ENCODE data around the gene PRDM16. TPM values are rescaled to one million over a fixed set of nuclear protein-coding genes. Genes with fewer than 3 reads are reported as not detected.

PRDM16 gene
- total and polyA plus RNA-seq, 4 donors = 5.0 to 80.7 (median 41.5) TPM

DNA sequence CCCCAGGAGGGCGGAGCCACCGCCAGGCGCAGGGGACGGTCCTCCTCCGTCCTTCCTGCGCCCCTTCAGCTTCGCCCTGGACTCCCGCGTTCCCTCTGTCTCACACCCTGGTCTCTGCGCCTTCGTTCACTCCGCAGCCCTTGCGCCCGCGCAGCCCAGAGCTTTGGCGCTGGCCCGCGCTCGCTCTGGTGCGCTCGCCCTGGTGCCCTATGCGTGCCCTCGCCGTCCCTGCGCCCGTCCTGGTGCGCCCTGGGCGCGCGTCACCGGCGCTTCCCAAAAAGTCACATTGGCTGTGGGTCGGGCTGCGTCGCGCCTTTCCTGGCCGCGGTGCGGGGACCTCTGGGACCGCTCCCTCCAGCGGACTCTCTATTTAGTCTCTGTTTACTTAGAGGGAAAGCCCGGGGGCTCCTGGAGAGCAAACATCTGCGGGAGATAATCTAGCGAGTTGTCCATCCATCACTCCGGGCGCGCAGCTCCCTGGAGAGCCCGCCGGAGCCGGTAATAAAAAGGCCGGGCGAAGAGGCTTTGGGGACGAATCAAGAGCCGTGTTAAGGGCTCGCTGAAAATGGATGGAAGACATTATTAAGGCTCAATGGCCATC, 178.6 kb downstream of the PRDM16 start:
- no peaks in the 10 kb centered on the region for H3K4me1 ChIP-seq (ENCODE audit: control insufficient read depth in 1 of 2, insufficient read depth in 2 of 2, low read length in 2 of 2)
- H3K27ac ChIP-seq (ENCODE audit: low read depth in 1 of 2, low read length in 2 of 2) = no peak overlapping the region
- intact Hi-C loops (cut with DNase I) = no loop called here
- DNase-seq (no peak), ATAC-seq (ENCODE audit: low FRiP score) (no peak)
- peaks cover 0 to 3% of the 10 kb centered on the region in 2 donors for H3K36me3 ChIP-seq (ENCODE audit: control insufficient read depth in 1 of 2, insufficient read depth in 2 of 2, low read length in 1 of 2)
- 66 to 70% methylated on average over 52 to 55 of the region's 55 CpGs for WGBS, 2 donors
- no peaks in the 10 kb centered on the region for H3K9me3 ChIP-seq (ENCODE audit: control insufficient read depth, low read length)
- no peak overlapping the region for H3K4me3 ChIP-seq (ENCODE audit: low read length in 2 of 2)
- no peaks in the 10 kb centered on the region for H3K27me3 ChIP-seq (ENCODE audit: control insufficient read depth in 1 of 2, insufficient read depth in 2 of 2, low read length in 1 of 2)

DNA sequence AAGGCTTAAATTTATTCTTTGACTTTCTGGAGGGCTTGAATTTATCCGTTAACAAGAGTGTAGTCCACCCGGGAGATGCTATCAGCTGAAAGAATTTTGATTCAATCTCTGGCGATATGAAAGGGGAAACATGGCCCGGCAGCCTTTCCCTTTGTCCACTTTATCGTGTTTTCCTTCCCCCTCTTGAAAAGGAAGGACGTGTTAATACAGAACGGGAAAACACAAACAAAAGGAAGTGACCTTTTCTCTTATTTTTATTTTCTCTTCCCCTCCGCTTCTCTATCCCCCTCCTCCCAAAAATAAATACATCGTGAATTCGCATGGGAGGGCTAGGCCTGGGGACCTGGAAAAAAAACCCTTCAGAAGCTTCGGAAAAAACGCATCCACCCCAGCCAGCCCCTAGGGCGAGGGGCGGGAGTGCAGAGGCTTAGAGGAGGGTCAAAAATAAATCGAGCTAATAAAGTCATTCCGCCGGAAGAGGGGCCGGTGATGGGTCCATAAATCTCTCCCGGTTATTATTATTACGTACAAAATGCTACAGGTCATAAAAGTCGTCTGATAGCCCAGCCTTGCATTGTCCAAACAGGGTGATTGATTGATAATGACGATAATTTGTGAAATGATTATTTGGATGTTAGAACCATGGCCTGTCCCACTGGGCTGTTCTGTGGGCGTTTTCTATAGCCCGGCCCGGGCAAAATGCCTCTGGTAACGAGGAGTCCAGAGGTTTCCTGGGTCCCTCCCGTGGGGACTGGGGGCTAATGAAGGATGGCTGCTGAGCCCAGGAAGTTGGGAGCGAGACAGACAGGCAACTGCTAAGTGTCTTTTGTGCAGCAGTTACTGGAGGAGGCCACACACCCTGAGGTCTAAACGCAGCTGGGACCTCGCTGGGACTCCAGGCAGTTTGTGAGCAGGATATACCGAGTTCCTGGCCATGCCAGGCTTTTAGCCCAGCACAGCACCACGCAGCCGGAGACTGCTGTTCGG, 179.4 kb downstream of the PRDM16 start:
- Histone ChIP-seq H3K4me3 (ENCODE audit: low read length in 2 of 2) (no peak overlapping the region), H3K27ac (ENCODE audit: low read depth in 1 of 2, low read length in 2 of 2) (no peak overlapping the region), H3K4me1 (ENCODE audit: control insufficient read depth in 1 of 2, insufficient read depth in 2 of 2, low read length in 2 of 2) (no peaks in the 10 kb centered on the region), H3K27me3 (ENCODE audit: control insufficient read depth in 1 of 2, insufficient read depth in 2 of 2, low read length in 1 of 2) (no peaks in the 10 kb centered on the region), H3K9me3 (ENCODE audit: control insufficient read depth, low read length) (no peaks in the 10 kb centered on the region), H3K36me3 (ENCODE audit: control insufficient read depth in 1 of 2, insufficient read depth in 2 of 2, low read length in 1 of 2) (peaks cover 0 to 3% of the 10 kb centered on the region in 2 donors)
- ATAC-seq (ENCODE audit: low FRiP score) (no peak), DNase-seq (no peak)
- 76 to 80% methylated on average over 34 of the region's 34 CpGs for WGBS, 2 donors
- intact Hi-C loops (cut with DNase I) = no loop called here

DNA sequence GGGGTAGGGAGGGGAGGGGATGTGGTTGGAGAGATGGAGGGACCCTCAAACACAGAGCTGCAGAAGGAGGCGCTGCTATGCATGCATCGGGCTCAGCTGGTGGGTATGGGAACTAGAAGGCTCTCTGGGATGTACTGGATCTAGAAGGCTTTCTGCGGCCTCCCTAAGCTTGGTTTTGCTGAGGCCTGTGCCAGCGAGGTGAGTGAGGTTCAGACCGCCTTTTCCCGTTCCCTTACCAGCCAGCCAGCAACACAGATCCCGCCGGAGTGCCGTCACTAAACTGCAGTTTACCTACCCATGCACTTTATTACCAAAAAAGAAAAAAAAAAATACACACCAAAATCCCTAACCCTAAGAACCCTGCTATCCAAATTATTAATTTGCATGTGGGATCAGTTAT, 180.2 kb downstream of the PRDM16 start:
- H3K36me3 ChIP-seq (ENCODE audit: control insufficient read depth in 1 of 2, insufficient read depth in 2 of 2, low read length in 1 of 2) = no peaks in the 10 kb centered on the region
- ATAC-seq (ENCODE audit: low FRiP score) (no peak), DNase-seq (no peak)
- no peak overlapping the region for H3K4me3 ChIP-seq (ENCODE audit: low read length in 2 of 2)
- H3K9me3 ChIP-seq (ENCODE audit: control insufficient read depth, low read length) = no peaks in the 10 kb centered on the region
- 82 to 86% methylated on average over 9 of the region's 9 CpGs for WGBS, 2 donors
- H3K4me1 ChIP-seq (ENCODE audit: control insufficient read depth in 1 of 2, insufficient read depth in 2 of 2, low read length in 2 of 2) = no peaks in the 10 kb centered on the region
- no peak overlapping the region for H3K27ac ChIP-seq (ENCODE audit: low read depth in 1 of 2, low read length in 2 of 2)
- H3K27me3 ChIP-seq (ENCODE audit: control insufficient read depth in 1 of 2, insufficient read depth in 2 of 2, low read length in 1 of 2) = no peaks in the 10 kb centered on the region
- intact Hi-C loops (cut with DNase I) = no loop called here

GRCh38 chr1:3249631-3250501, 180.9 kb downstream of the PRDM16 start:
- no peak overlapping the region for H3K27ac ChIP-seq (ENCODE audit: low read depth in 1 of 2, low read length in 2 of 2)
- H3K9me3 ChIP-seq (ENCODE audit: control insufficient read depth, low read length) = no peaks in the 10 kb centered on the region
- H3K4me1 ChIP-seq (ENCODE audit: control insufficient read depth in 1 of 2, insufficient read depth in 2 of 2, low read length in 2 of 2) = no peaks in the 10 kb centered on the region
- intact Hi-C loops (cut with DNase I) = no loop called here
- no peaks in the 10 kb centered on the region for H3K36me3 ChIP-seq (ENCODE audit: control insufficient read depth in 1 of 2, insufficient read depth in 2 of 2, low read length in 1 of 2)
- DNase-seq (no peak), ATAC-seq (ENCODE audit: low FRiP score) (no peak)
- H3K4me3 ChIP-seq (ENCODE audit: low read length in 2 of 2) = no peak overlapping the region
- no peaks in the 10 kb centered on the region for H3K27me3 ChIP-seq (ENCODE audit: control insufficient read depth in 1 of 2, insufficient read depth in 2 of 2, low read length in 1 of 2)
- 80 to 82% methylated on average over 31 of the region's 31 CpGs for WGBS, 2 donors

GRCh38 chr1:3250624-3251023, 181.6 kb downstream of the PRDM16 start:
- 79 to 83% methylated on average over 5 of the region's 5 CpGs for WGBS, 2 donors
- Histone ChIP-seq H3K4me1 (ENCODE audit: control insufficient read depth in 1 of 2, insufficient read depth in 2 of 2, low read length in 2 of 2) (no peaks in the 10 kb centered on the region), H3K27me3 (ENCODE audit: control insufficient read depth in 1 of 2, insufficient read depth in 2 of 2, low read length in 1 of 2) (no peaks in the 10 kb centered on the region)

DNA sequence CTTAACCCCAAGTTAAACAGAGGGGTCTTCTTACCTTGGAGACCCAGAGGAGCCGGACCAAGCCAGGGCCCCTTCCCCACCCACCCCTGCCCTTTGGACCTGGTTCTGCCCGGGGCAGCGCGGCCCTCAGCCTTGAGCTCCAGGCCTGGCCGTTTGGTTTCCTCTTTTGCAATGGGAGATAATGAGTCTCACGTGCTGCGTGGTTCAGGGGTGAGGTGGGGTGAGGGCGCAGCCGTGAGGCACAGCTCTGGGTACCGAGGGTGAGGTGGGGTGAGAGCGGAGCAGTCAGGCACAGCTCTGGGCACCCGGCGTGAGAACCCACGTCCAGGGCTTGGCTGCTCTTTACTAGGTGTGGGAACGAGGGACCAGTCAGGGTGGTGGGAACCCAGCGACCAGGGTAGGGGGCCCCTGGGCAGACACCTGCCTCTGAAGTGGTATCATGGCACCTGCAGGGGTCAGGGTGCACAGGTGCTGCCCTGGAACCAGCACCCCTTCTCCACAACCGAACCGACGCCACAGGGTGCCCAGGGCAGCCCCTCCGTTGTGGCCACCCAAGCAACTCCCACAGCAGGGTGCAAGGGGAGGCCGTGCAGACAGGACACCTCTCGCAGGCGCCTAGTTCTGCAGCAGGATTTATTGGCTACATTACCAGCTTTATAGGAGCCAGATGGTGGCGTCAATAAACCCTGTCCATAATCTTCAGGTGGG, 182.2 kb downstream of the PRDM16 start:
- ATAC-seq (ENCODE audit: low FRiP score) (peak; percentile 11), DNase-seq (no peak)
- 77 to 80% methylated on average over 24 of the region's 24 CpGs for whole genome bisulfite sequencing, 2 donors
- Histone ChIP-seq H3K4me1 (ENCODE audit: control insufficient read depth in 1 of 2, insufficient read depth in 2 of 2, low read length in 2 of 2) (no peaks in the 10 kb centered on the region), H3K36me3 (ENCODE audit: control insufficient read depth in 1 of 2, insufficient read depth in 2 of 2, low read length in 1 of 2) (no peaks in the 10 kb centered on the region), H3K27ac (ENCODE audit: low read depth in 1 of 2, low read length in 2 of 2) (no peak overlapping the region), H3K4me3 (ENCODE audit: low read length in 2 of 2) (no peak overlapping the region), H3K27me3 (ENCODE audit: control insufficient read depth in 1 of 2, insufficient read depth in 2 of 2, low read length in 1 of 2) (no peaks in the 10 kb centered on the region), H3K9me3 (ENCODE audit: control insufficient read depth, low read length) (no peaks in the 10 kb centered on the region)
- intact Hi-C loops (cut with DNase I) = no loop called here

More at GRCh38 chr1:3250624-3251023, 181.6 kb downstream of the PRDM16 start:
- Histone ChIP-seq H3K36me3 (ENCODE audit: control insufficient read depth in 1 of 2, insufficient read depth in 2 of 2, low read length in 1 of 2) (no peaks in the 10 kb centered on the region), H3K4me3 (ENCODE audit: low read length in 2 of 2) (no peak overlapping the region), H3K9me3 (ENCODE audit: control insufficient read depth, low read length) (no peaks in the 10 kb centered on the region), H3K27ac (ENCODE audit: low read depth in 1 of 2, low read length in 2 of 2) (no peak overlapping the region)
- intact Hi-C loops (cut with DNase I) = no loop called here
- no peak for ATAC-seq (ENCODE audit: low FRiP score)
- no peak for DNase-seq

DNA sequence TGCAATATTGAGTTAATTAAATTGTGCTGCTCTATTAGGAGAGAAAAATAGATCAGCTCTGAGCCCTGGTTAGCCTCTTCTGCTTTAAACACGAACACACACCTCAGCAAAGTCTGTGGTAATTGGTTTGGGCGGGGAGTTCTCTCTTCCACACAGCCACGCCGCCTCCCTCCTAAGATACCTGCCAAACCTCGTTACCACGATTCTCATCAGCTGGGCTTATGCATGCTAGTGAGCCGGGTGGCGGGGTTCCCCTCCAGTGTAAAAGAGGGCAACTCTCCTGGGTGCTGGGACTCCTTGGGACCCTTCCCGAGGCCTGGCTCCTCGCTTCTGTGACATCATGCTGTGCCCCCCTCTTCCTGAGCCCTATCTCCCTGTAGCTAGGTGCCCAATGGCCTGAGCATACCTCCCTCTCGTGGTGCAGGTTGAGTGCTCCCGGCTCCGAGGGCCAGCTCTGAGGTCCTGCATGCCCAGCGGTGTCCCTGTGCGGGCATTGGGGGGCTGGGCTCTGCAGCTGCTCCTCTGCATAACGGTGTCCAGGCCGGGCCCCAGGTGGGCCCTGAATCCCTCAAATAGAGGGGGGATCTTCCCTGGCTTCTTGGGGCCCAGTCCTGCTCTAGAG, 182.9 kb downstream of the PRDM16 start:
- Histone ChIP-seq H3K36me3 (ENCODE audit: control insufficient read depth in 1 of 2, insufficient read depth in 2 of 2, low read length in 1 of 2) (no peaks in the 10 kb centered on the region), H3K27ac (ENCODE audit: low read depth in 1 of 2, low read length in 2 of 2) (no peak overlapping the region), H3K27me3 (ENCODE audit: control insufficient read depth in 1 of 2, insufficient read depth in 2 of 2, low read length in 1 of 2) (no peaks in the 10 kb centered on the region), H3K4me3 (ENCODE audit: low read length in 2 of 2) (no peak overlapping the region), H3K9me3 (ENCODE audit: control insufficient read depth, low read length) (no peaks in the 10 kb centered on the region), H3K4me1 (ENCODE audit: control insufficient read depth in 1 of 2, insufficient read depth in 2 of 2, low read length in 2 of 2) (no peaks in the 10 kb centered on the region)
- DNase-seq = no peak
- WGBS, 2 donors = 81% methylated on average over 17 of the region's 17 CpGs
- peak; percentile 9 for ATAC-seq (ENCODE audit: low FRiP score)
- intact Hi-C loops (cut with DNase I) = no loop called here

DNA sequence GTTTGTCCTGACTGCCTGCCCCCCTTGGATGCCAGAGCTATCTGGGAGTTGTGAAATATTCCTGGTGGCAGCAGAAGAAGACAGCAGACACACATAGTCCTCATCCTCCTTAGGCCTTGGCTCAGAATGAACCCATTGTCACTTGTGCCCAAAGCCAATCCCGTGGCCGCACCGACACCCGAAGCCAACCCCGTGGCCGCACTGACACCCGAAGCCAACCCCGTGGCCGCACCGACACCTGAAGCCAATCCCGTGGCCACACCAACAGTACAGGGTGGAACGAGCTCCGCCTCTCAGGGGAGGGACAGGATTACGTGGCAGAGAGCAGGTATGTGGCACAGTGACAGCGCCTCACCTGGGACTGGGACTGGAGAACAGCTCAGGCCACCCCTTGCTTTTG, 186.7 kb downstream of the PRDM16 start:
- Histone ChIP-seq H3K27me3 (ENCODE audit: control insufficient read depth in 1 of 2, insufficient read depth in 2 of 2, low read length in 1 of 2) (no peaks in the 10 kb centered on the region), H3K4me3 (ENCODE audit: low read length in 2 of 2) (no peak overlapping the region), H3K4me1 (ENCODE audit: control insufficient read depth in 1 of 2, insufficient read depth in 2 of 2, low read length in 2 of 2) (peaks cover 0 to 2% of the 10 kb centered on the region in 2 donors), H3K36me3 (ENCODE audit: control insufficient read depth in 1 of 2, insufficient read depth in 2 of 2, low read length in 1 of 2) (no peaks in the 10 kb centered on the region), H3K9me3 (ENCODE audit: control insufficient read depth, low read length) (no peaks in the 10 kb centered on the region), H3K27ac (ENCODE audit: low read depth in 1 of 2, low read length in 2 of 2) (no peak overlapping the region)
- DNase-seq = no peak
- 94% methylated on average over 15 of the region's 15 CpGs for WGBS, 2 donors
- intact Hi-C loops (cut with DNase I) = no loop called here
- no peak for ATAC-seq (ENCODE audit: low FRiP score)

Measured in aorta (tissue), 5 donors.